ENCODE data around the gene BRINP1.

The BRINP1 gene

GRCh38 chr9:119318371-119318770 is 50.9 kb downstream of the BRINP1 start:
- no peak for DNase-seq (ENCODE audit: low spot score)
- TF ChIP-seq, protein P1, sequence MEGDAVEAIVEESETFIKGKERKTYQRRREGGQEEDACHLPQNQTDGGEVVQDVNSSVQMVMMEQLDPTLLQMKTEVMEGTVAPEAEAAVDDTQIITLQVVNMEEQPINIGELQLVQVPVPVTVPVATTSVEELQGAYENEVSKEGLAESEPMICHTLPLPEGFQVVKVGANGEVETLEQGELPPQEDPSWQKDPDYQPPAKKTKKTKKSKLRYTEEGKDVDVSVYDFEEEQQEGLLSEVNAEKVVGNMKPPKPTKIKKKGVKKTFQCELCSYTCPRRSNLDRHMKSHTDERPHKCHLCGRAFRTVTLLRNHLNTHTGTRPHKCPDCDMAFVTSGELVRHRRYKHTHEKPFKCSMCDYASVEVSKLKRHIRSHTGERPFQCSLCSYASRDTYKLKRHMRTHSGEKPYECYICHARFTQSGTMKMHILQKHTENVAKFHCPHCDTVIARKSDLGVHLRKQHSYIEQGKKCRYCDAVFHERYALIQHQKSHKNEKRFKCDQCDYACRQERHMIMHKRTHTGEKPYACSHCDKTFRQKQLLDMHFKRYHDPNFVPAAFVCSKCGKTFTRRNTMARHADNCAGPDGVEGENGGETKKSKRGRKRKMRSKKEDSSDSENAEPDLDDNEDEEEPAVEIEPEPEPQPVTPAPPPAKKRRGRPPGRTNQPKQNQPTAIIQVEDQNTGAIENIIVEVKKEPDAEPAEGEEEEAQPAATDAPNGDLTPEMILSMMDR (IDR thresholded peaks at IDR 0.05; ENCODE audit: extremely low read depth, missing control alignments), result no peak

DNA sequence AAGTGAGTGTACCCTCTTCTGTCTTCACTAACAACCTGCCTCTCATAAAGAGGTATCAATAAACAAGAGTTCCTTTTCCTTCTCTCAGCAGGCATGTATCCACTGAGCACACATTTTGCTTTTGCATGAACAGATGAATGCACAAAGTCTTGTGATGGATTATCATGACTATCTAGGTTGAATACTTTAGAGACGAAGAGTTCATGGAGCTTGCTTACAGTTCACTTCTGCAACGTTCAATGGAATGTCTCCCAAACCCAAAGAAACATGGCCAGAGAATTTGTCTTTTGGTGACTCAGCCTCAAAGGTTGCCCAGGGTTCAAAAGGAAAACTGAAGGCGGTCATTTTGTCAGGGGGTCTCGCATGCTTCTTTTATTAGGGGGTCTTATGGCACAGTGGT is 55.4 kb downstream of the BRINP1 start:
- TF ChIP-seq, protein P1 (IDR thresholded peaks at IDR 0.05; ENCODE audit: extremely low read depth, missing control alignments), result no peak
- DNase-seq (ENCODE audit: low spot score), result no peak

DNA sequence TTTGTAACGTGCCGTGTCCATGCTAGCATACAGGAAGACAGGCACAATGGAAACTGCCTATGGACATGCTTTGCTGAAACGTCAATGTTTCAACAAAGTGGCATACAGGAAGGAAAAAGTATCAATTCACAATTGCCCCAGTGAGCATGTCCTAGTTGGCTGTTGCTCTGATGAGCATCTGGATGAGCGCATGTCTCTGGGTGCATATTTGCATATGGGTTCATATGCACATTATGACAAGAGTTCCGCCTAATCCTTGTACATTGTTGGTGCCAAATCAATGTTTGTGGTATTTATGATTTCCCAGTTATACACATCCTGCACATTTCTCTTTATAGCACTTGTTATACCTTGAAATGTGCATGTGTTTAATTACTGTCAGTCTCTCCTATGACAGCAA is 58.5 kb downstream of the BRINP1 start:
- TF ChIP-seq, protein P1 (IDR thresholded peaks at IDR 0.05; ENCODE audit: extremely low read depth, missing control alignments), result no peak
- no peak for DNase-seq (ENCODE audit: low spot score)

- TF ChIP-seq, protein P1 (IDR thresholded peaks at IDR 0.05; ENCODE audit: extremely low read depth, missing control alignments), result no peak
- DNase-seq (ENCODE audit: low spot score), result no peak
Measured at GRCh38 chr9:119307471-119307870, 61.8 kb downstream of the BRINP1 start.

- TF ChIP-seq, protein P1 (IDR thresholded peaks at IDR 0.05; ENCODE audit: extremely low read depth, missing control alignments), result no peak
- DNase-seq (ENCODE audit: low spot score), result no peak
Measured at GRCh38 chr9:119304555-119304954, 64.7 kb downstream of the BRINP1 start.

DNA sequence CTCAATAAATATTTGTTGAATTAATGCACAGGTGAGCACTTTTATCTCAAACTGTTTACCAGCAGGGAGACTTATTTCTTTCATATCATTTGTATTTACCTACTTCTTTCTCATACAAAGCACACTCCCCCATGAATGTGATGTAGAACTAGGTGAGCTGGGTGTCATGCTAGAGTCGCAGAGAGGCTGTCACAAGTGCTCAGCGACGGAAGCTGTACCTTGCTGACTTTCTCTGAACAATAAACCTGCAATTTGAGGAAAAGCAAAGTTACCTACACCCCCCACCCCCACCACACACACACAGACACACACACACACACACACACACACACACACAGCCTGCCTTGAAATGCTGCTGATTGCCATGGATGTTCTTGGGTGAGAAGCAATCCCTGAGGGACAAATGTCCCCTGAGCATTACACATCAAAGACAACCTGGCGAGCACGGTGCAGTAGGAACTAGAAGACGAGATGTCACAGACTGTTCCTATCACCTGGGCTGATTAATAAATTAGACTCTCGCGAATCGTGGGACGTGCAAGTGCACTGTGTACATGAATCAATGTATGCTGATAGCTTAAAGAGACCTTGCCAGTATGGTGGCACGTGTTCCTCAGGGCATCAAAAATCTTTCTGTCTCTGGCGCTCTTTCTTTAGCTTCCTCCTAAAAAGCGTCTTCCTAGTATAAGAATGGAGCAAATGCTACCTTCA is 66.1 kb downstream of the BRINP1 start:
- no peak for DNase-seq (ENCODE audit: low spot score)
- TF ChIP-seq, protein P1 (IDR thresholded peaks at IDR 0.05; ENCODE audit: extremely low read depth, missing control alignments), result no peak

GRCh38 chr9:119298076-119298853 is 71.0 kb downstream of the BRINP1 start:
- DNase-seq (ENCODE audit: low spot score), result no peak
- TF ChIP-seq, protein P1 (IDR thresholded peaks at IDR 0.05; ENCODE audit: extremely low read depth, missing control alignments), result no peak
